Loucy (cell line): ENCODE measurements around the gene VPS51.

Experiments used
- H2AFZ ChIP-seq: fragments of 200-600 bp; sonication (generic); 2 replicates; pipeline ENCODE4 v1.6.0; 2016; ENCODE audit warnings: antibody characterized with exemption, mild to moderate bottlenecking, low read length, moderate library complexity
- H3F3A ChIP-seq: fragments of 200-600 bp; 2 replicates; pipeline ENCODE4 v1.6.0; 2016; ENCODE audit warnings: antibody characterized with exemption, low read depth, mild to moderate bottlenecking
- H3K27me3 ChIP-seq: fragments of 200-600 bp; sonication (generic); 2 replicates; pipeline ENCODE4 v1.6.1; 2014; ENCODE audit warnings: low read length, mild to moderate bottlenecking; ENCODE audit not compliant: insufficient read depth, poor library complexity, severe bottlenecking
- H3K36me3 ChIP-seq: fragments of 200-600 bp; sonication (generic); 2 replicates; pipeline ENCODE4 v1.6.1; 2016; ENCODE audit warnings: low read length; ENCODE audit not compliant: insufficient read depth
- H3K4me1 ChIP-seq: fragments of 200-600 bp; sonication (generic); 2 replicates; pipeline ENCODE4 v1.5.1; 2014; ENCODE audit warnings: low read length, mild to moderate bottlenecking; ENCODE audit not compliant: insufficient read depth, poor library complexity, severe bottlenecking
- H3K4me2 ChIP-seq: fragments of 200-600 bp; sonication (generic); 2 replicates; pipeline ENCODE4 v1.6.0; 2014; ENCODE audit warnings: antibody characterized with exemption, low read length, low read depth, mild to moderate bottlenecking; ENCODE audit not compliant: poor library complexity, severe bottlenecking
- H3K4me3 ChIP-seq: fragments of 200-600 bp; sonication (generic); 2 replicates; pipeline ENCODE4 v1.5.1; 2014; ENCODE audit warnings: low read length, mild to moderate bottlenecking, mixed read lengths; ENCODE audit not compliant: poor library complexity, severe bottlenecking
- H3K79me2 ChIP-seq: fragments of 200-600 bp; sonication (generic); 2 replicates; pipeline ENCODE4 v1.6.1; 2014; ENCODE audit warnings: low read length; ENCODE audit not compliant: insufficient read depth
- H3K9ac ChIP-seq: fragments of 200-600 bp; sonication (generic); 2 replicates; pipeline ENCODE4 v1.6.0; 2014; ENCODE audit warnings: mild to moderate bottlenecking, low read depth, low read length, moderate library complexity; ENCODE audit not compliant: poor library complexity, severe bottlenecking
- H3K9me2 ChIP-seq: fragments of 200-600 bp; sonication (generic); replicated peaks from 2 replicates; pipeline ENCODE4 v1.6.1; 2016; ENCODE audit warnings: low read depth, low read length, mixed read lengths
- H3K9me3 ChIP-seq: fragments of 200-600 bp; sonication (generic); 2 replicates; pipeline ENCODE4 v1.6.1; 2014; ENCODE audit warnings: mild to moderate bottlenecking, antibody characterized with exemption, low read length, low read depth; ENCODE audit not compliant: insufficient read depth
- H4K20me1 ChIP-seq: fragments of 200-600 bp; sonication (generic); 2 replicates; pipeline ENCODE4 v1.6.0; 2014; ENCODE audit warnings: antibody characterized with exemption, low read length, mild to moderate bottlenecking; ENCODE audit not compliant: insufficient read depth, poor library complexity, severe bottlenecking
- EZH2phosphoT487 ChIP-seq: fragments of 200-600 bp; IDR thresholded peaks from 2 replicates; pipeline ENCODE4 v1.6.1; 2018; ENCODE audit warnings: antibody characterized with exemption, mild to moderate bottlenecking, moderate library complexity, borderline replicate concordance
- TF ChIP-seq, protein P1 (sequence below): fragments of 200-600 bp; sonication (generic); conservative IDR thresholded peaks from 2 replicates; pipeline ENCODE4 v1.5.1; 2014; ENCODE audit warnings: mild to moderate bottlenecking, antibody characterized with exemption, low read length

The VPS51 gene

GRCh38 chr11:65066315-65066714 is 29.7 kb upstream of the VPS51 start:
- Histone ChIP-seq H3F3A (no peaks in the 10 kb centered on the region), H3K9me3 (no peaks in the 10 kb centered on the region), H3K4me1 (no peaks in the 10 kb centered on the region), H2AFZ (no peak overlapping the region), H4K20me1 (no peaks in the 10 kb centered on the region), H3K9ac (no peak overlapping the region), H3K4me3 (no peak overlapping the region), H3K4me2 (no peak overlapping the region), H3K79me2 (no peaks in the 10 kb centered on the region), H3K9me2 (no peaks in the 10 kb centered on the region), H3K27me3 (no peaks in the 10 kb centered on the region), H3K36me3 (no peaks in the 10 kb centered on the region)
- no peak for TF ChIP-seq EZH2phosphoT487
- TF ChIP-seq, protein P1, sequence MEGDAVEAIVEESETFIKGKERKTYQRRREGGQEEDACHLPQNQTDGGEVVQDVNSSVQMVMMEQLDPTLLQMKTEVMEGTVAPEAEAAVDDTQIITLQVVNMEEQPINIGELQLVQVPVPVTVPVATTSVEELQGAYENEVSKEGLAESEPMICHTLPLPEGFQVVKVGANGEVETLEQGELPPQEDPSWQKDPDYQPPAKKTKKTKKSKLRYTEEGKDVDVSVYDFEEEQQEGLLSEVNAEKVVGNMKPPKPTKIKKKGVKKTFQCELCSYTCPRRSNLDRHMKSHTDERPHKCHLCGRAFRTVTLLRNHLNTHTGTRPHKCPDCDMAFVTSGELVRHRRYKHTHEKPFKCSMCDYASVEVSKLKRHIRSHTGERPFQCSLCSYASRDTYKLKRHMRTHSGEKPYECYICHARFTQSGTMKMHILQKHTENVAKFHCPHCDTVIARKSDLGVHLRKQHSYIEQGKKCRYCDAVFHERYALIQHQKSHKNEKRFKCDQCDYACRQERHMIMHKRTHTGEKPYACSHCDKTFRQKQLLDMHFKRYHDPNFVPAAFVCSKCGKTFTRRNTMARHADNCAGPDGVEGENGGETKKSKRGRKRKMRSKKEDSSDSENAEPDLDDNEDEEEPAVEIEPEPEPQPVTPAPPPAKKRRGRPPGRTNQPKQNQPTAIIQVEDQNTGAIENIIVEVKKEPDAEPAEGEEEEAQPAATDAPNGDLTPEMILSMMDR, result no peak

DNA sequence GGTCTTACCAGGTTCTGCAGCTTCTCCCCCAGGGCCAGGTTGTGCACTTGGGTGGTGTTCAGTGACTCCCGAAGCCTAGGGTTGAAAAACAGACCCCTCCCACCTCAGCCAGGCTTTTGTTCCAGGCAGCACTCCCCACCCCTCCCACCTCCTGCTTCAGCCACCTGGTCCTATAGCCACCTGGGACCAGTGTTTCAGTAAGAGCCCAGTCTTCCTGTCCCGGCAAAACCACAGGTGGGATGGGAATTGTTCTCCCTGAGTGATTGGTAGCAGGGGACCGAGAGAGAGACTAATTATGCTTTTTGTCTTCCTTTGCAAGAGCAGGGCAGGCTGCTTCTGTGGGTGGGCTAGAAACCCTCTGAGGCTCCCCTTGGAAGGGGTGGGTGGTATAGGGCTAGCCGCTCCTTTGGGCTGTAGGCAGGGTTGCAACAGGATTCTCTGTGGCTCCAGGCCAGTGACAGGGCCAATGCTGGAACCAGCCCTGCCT is 29.2 kb upstream of the VPS51 start:
- H2AFZ ChIP-seq, result no peak overlapping the region
- H3K27me3 ChIP-seq, result no peaks in the 10 kb centered on the region
- H3K4me1 ChIP-seq, result no peaks in the 10 kb centered on the region
- no peak overlapping the region for H3K4me2 ChIP-seq
- no peak for TF ChIP-seq EZH2phosphoT487
- TF ChIP-seq, protein P1, result no peak
- no peaks in the 10 kb centered on the region for H4K20me1 ChIP-seq
- H3K36me3 ChIP-seq, result no peaks in the 10 kb centered on the region
- H3K79me2 ChIP-seq, result no peaks in the 10 kb centered on the region
- no peak overlapping the region for H3K9ac ChIP-seq
- no peaks in the 10 kb centered on the region for H3K9me2 ChIP-seq
- no peaks in the 10 kb centered on the region for H3F3A ChIP-seq
- H3K4me3 ChIP-seq, result no peak overlapping the region
- no peaks in the 10 kb centered on the region for H3K9me3 ChIP-seq

GRCh38 chr11:65067446-65067845 is 28.6 kb upstream of the VPS51 start:
- Histone ChIP-seq H2AFZ (no peak overlapping the region), H3K27me3 (no peaks in the 10 kb centered on the region), H3K4me1 (no peaks in the 10 kb centered on the region), H3K36me3 (no peaks in the 10 kb centered on the region), H3K9me2 (no peaks in the 10 kb centered on the region), H4K20me1 (no peaks in the 10 kb centered on the region), H3K79me2 (no peaks in the 10 kb centered on the region), H3K4me2 (no peak overlapping the region), H3F3A (no peaks in the 10 kb centered on the region), H3K9ac (no peak overlapping the region), H3K4me3 (no peak overlapping the region), H3K9me3 (no peaks in the 10 kb centered on the region)
- TF ChIP-seq, protein P1, result no peak
- no peak for TF ChIP-seq EZH2phosphoT487
